ENCODE data around the gene NOD2.

The NOD2 gene

GRCh38 chr16:50695017-50696000 is 1.9 kb downstream of the NOD2 start:
- no peak for DNase-seq

GRCh38 chr16:50696126-50696525 is 2.7 kb downstream of the NOD2 start:
- no peak for DNase-seq

- no peak for DNase-seq
Observed at GRCh38 chr16:50696575-50697420, 3.4 kb downstream of the NOD2 start.

GRCh38 chr16:50697421-50697715 is 4.0 kb downstream of the NOD2 start:
- no peak for DNase-seq

- DNase-seq = no peak
Observed at GRCh38 chr16:50697881-50698767, 4.7 kb downstream of the NOD2 start.

GRCh38 chr16:50699326-50700159 is 6.1 kb downstream of the NOD2 start:
- no peak for DNase-seq

GRCh38 chr16:50702725-50703124 is 9.3 kb downstream of the NOD2 start:
- DNase-seq = no peak

GRCh38 chr16:50704245-50704644 is 10.8 kb downstream of the NOD2 start:
- DNase-seq = no peak

GRCh38 chr16:50705436-50706110 is 12.2 kb downstream of the NOD2 start:
- no peak for DNase-seq

- no peak for DNase-seq
Observed at GRCh38 chr16:50706250-50706649, 12.8 kb downstream of the NOD2 start.

GRCh38 chr16:50708373-50709060 is 15.1 kb downstream of the NOD2 start:
- no peak for DNase-seq

GRCh38 chr16:50709061-50709684 is 15.8 kb downstream of the NOD2 start:
- DNase-seq = no peak

- DNase-seq = no peak
Observed at GRCh38 chr16:50709980-50710379, 16.6 kb downstream of the NOD2 start.

GRCh38 chr16:50711040-50711439 is 17.6 kb downstream of the NOD2 start:
- DNase-seq = no peak

GRCh38 chr16:50711862-50712559 is 18.6 kb downstream of the NOD2 start:
- no peak for DNase-seq

GRCh38 chr16:50712560-50712898 is 19.1 kb downstream of the NOD2 start:
- no peak for DNase-seq

GRCh38 chr16:50712956-50713355 is 19.6 kb downstream of the NOD2 start:
- DNase-seq = no peak

- DNase-seq = no peak
Observed at GRCh38 chr16:50717091-50717490, 23.7 kb downstream of the NOD2 start.

- DNase-seq = no peak
Observed at GRCh38 chr16:50717494-50717893, 24.1 kb downstream of the NOD2 start.

Measured in activated gamma-delta T cell (primary cell).